Caco-2 (cell line): ENCODE data around the gene ADARB2. TPM values are rescaled to one million over a fixed set of nuclear protein-coding genes. Genes with fewer than 3 reads are reported as not detected.

Source experiments
- BruUV-seq: library from RNA; stranded (reverse); fragments of 400-500 nt; replicated peaks from 2 replicates; lab custom pipeline; 2021; lab: Mats Ljungman, UMichigan
- CTCF ChIA-PET: fragments of 300-600 bp; sonication (Branson Sonifier 250); formaldehyde crosslinking; loops from one replicate; lab custom pipeline; 2022; ENCODE audit warnings: antibody characterized with exemption; lab: Charles Lee
- POLR2A ChIA-PET: fragments of 300-600 bp; sonication (Branson Sonifier 250); formaldehyde crosslinking; loops from one replicate; lab custom pipeline; 2022; ENCODE audit warnings: antibody characterized with exemption; lab: Charles Lee
- DNase-seq, 2 experiments: peaks; one replicate each; pipeline versions ENCODE4 v3.0.0 to v3.0.0-alpha.2; 2020 to 2022
- H3K27me3 ChIP-seq: replicated peaks from 2 replicates; pipeline ENCODE4 v1.6.0; 2011; ENCODE audit warnings: low read length; ENCODE audit not compliant: control insufficient read depth, insufficient read depth
- H3K36me3 ChIP-seq: 2 replicates; pipeline ENCODE4 v1.5.1; 2011; ENCODE audit warnings: low read length; ENCODE audit not compliant: control insufficient read depth, insufficient read depth
- H3K4me1 ChIP-seq: fragments of 250-450 bp; sonication (Bioruptor Pico); 2 replicates; pipeline ENCODE4 v1.5.1; 2020; ENCODE audit warnings: mild to moderate bottlenecking
- H3K4me3 ChIP-seq: 2 replicates; pipeline ENCODE4 v1.5.1; 2011; ENCODE audit warnings: low read depth, mild to moderate bottlenecking, control low read depth, low read length
- H3K9me3 ChIP-seq: fragments of 250-450 bp; sonication (Bioruptor Pico); 2 replicates; pipeline ENCODE4 v1.5.1; 2020; ENCODE audit warnings: mild to moderate bottlenecking, moderate library complexity
- H3K27ac Mint-ChIP-seq: one replicate; pipeline ENCODE4 v1.8.0; 2022; ENCODE audit warnings: mixed read lengths; ENCODE audit not compliant: unreplicated experiment
- H3K27me3 Mint-ChIP-seq: one replicate; pipeline ENCODE4 v1.8.0; 2022; ENCODE audit warnings: mixed read lengths; ENCODE audit not compliant: insufficient read depth, unreplicated experiment
- H3K36me3 Mint-ChIP-seq: one replicate; pipeline ENCODE4 v1.8.0; 2022; ENCODE audit warnings: mild to moderate bottlenecking, mixed read lengths; ENCODE audit not compliant: insufficient read depth, unreplicated experiment
- H3K4me1 Mint-ChIP-seq: one replicate; pipeline ENCODE4 v1.8.0; 2022; ENCODE audit warnings: low read depth, mixed read lengths; ENCODE audit not compliant: unreplicated experiment
- H3K4me3 Mint-ChIP-seq: one replicate; pipeline ENCODE4 v1.8.0; 2022; ENCODE audit warnings: mild to moderate bottlenecking, moderate library complexity, mixed read lengths; ENCODE audit not compliant: unreplicated experiment
- H3K9me3 Mint-ChIP-seq: one replicate; pipeline ENCODE4 v1.8.0; 2022; ENCODE audit warnings: mixed read lengths; ENCODE audit not compliant: unreplicated experiment
- CTCF ChIP-seq, 2 experiments: fragments of 200-600 bp in 1 of 2; IDR thresholded peaks; 1 replicate in 1 of 2; 2 replicates in 1 of 2; pipeline versions ENCODE4 v1.5.1 to v1.8.0; 2011 to 2022; ENCODE audit warnings: antibody characterized with exemption in 1 of 2, control low read depth in 1 of 2, inconsistent platforms in 1 of 2, low read depth in 1 of 2, low read length in 1 of 2, mild to moderate bottlenecking in 1 of 2, moderate library complexity in 1 of 2; ENCODE audit not compliant: insufficient read depth in 1 of 2, severe bottlenecking in 1 of 2, unreplicated experiment in 1 of 2
- intact Hi-C: fragments of 100-400 bp; cut with micrococcal nuclease; formaldehyde crosslinking; loops from one replicate; pipeline ENCODE4 v1.10.0; 2022; ENCODE audit not compliant: unreplicated experiment
- total RNA-seq: library from RNA; stranded (reverse); gene quantifications from 2 replicates; pipeline ENCODE4 v1.2.3, GENCODE V29; 2022

Gene ADARB2
- total RNA-seq, 1 experiment from 2014 or later: 0.27 TPM

GRCh38 chr10:1360011-1360557 is 377.2 kb downstream of the ADARB2 start:
- Histone ChIP-seq H3K36me3 (no peaks in the 10 kb centered on the region), H3K9me3 (no peaks in the 10 kb centered on the region), H3K27me3 (no peaks in the 10 kb centered on the region), H3K4me3 (no peak overlapping the region), H3K4me1 (peaks cover 33% of the 10 kb centered on the region)
- no peak for DNase-seq
- Mint-ChIP-seq H3K27ac (peak overlapping the region; percentile 60), H3K4me1 (peaks cover 29% of the 10 kb centered on the region), H3K36me3 (no peaks in the 10 kb centered on the region), H3K27me3 (peaks cover under 1% of the 10 kb centered on the region), H3K4me3 (no peak overlapping the region), H3K9me3 (no peaks in the 10 kb centered on the region)
- peak in 1 of 2 experiments; percentile 51 for TF ChIP-seq CTCF (IDR thresholded peaks at IDR 0.05; ENCODE audit: insufficient read depth in 1 of 2, low read depth in 1 of 2, low read length in 1 of 2, severe bottlenecking in 1 of 2, unreplicated experiment in 1 of 2)
- BruUV-seq: no TSS peak
- ChIA-PET CTCF (interaction anchor here (0.7 to 1.1 kb wide), 2 partner anchors 9 to 27 kb away, joined by 6 to 7 read pairs; no protein-coding TSS in a partner anchor), POLR2A (no interaction called here)
- intact Hi-C loops: no loop called here

GRCh38 chr10:1359626-1359955 is 377.7 kb downstream of the ADARB2 start:
- H3K36me3 Mint-ChIP-seq: no peaks in the 10 kb centered on the region
- H3K4me1 ChIP-seq: peaks cover 33% of the 10 kb centered on the region
- no peaks in the 10 kb centered on the region for H3K27me3 ChIP-seq
- peaks cover 3% of the 10 kb centered on the region for H3K27me3 Mint-ChIP-seq
- H3K9me3 ChIP-seq: no peaks in the 10 kb centered on the region
- POLR2A ChIA-PET: no interaction called here
- H3K36me3 ChIP-seq: no peaks in the 10 kb centered on the region
- H3K4me3 ChIP-seq: no peak overlapping the region
- no TSS peak for BruUV-seq
- H3K4me3 Mint-ChIP-seq: no peak overlapping the region
- TF ChIP-seq CTCF (IDR thresholded peaks at IDR 0.05; ENCODE audit: insufficient read depth in 1 of 2, low read depth in 1 of 2, low read length in 1 of 2, severe bottlenecking in 1 of 2, unreplicated experiment in 1 of 2): no peak
- peaks cover 29% of the 10 kb centered on the region for H3K4me1 Mint-ChIP-seq
- intact Hi-C loops: no loop called here
- CTCF ChIA-PET: interaction anchor here (1.1 kb wide), 1 partner anchor 9 kb away, joined by 7 read pairs; no protein-coding TSS in a partner anchor
- no peaks in the 10 kb centered on the region for H3K9me3 Mint-ChIP-seq
- no peak for DNase-seq
- peak overlapping the region; percentile 60 for H3K27ac Mint-ChIP-seq

- POLR2A ChIA-PET: no interaction called here
- Mint-ChIP-seq H3K9me3 (no peaks in the 10 kb centered on the region), H3K36me3 (no peaks in the 10 kb centered on the region), H3K4me3 (no peak overlapping the region), H3K4me1 (peaks cover 29% of the 10 kb centered on the region), H3K27ac (peak overlapping the region; percentile 60), H3K27me3 (peaks cover 3% of the 10 kb centered on the region)
- intact Hi-C loops: no loop called here
- Histone ChIP-seq H3K4me1 (peaks cover 33% of the 10 kb centered on the region), H3K27me3 (no peaks in the 10 kb centered on the region), H3K4me3 (no peak overlapping the region), H3K36me3 (no peaks in the 10 kb centered on the region), H3K9me3 (no peaks in the 10 kb centered on the region)
- no peak for TF ChIP-seq CTCF (IDR thresholded peaks at IDR 0.05; ENCODE audit: insufficient read depth in 1 of 2, low read depth in 1 of 2, low read length in 1 of 2, severe bottlenecking in 1 of 2, unreplicated experiment in 1 of 2)
- peak; percentile 29 to 42 for DNase-seq
- CTCF ChIA-PET: interaction anchor here (1.1 kb wide), 1 partner anchor 10 kb away, joined by 7 read pairs; no protein-coding TSS in a partner anchor
- no TSS peak for BruUV-seq
Observed at GRCh38 chr10:1358860-1359625, 378.3 kb downstream of the ADARB2 start.
